ENCODE measurements around the gene STK36. TPM values are rescaled to one million over a fixed set of nuclear protein-coding genes. Genes with fewer than 3 reads are reported as not detected.

STK36 gene
- total and polyA plus RNA-seq, 2 donors (not counting 3 experiments of a cell fraction or from before 2014, with no cell fraction given) = 40.9 to 65.2 TPM

- CTCF ChIA-PET = interaction anchor here (1.0 to 3.8 kb wide), 7 partner anchors 10 to 199 kb away, joined by 3 to 31 read pairs (median 5); partner anchors contain the start of genes BCS1L, PLCD4, USP37 and ZNF142
- Histone ChIP-seq H4K20me1 (replicated peaks; ENCODE audit: control insufficient read depth, extremely low read depth, insufficient read depth, low read length) (no peaks in the 10 kb centered on the region), H3K4me3 (replicated peaks in 1 of 3; ENCODE audit: insufficient read depth in 1 of 3, low read depth in 1 of 3, low read length in 3 of 3) (no peak overlapping the region), H2AFZ (ENCODE audit: low read depth, low read length) (no peak overlapping the region), H3K9me3 (replicated peaks; ENCODE audit: control insufficient read depth, insufficient read depth, low read length) (no peaks in the 10 kb centered on the region), H3K79me2 (ENCODE audit: control insufficient read depth, insufficient read depth, low read length) (peaks cover 9% of the 10 kb centered on the region), H3K27ac (ENCODE audit: insufficient read depth, low read depth, low read length) (no peak overlapping the region), H3K9me1 (replicated peaks; ENCODE audit: control insufficient read depth, extremely low read depth, insufficient read depth, low read length) (no peaks in the 10 kb centered on the region), H3K9ac (replicated peaks; ENCODE audit: extremely low read depth, insufficient read depth, low read length) (no peak overlapping the region), H3K4me2 (ENCODE audit: insufficient read depth, low read length) (no peak overlapping the region), H3K4me1 (ENCODE audit: control insufficient read depth, extremely low read depth, insufficient read depth, low read length) (peaks cover 6% of the 10 kb centered on the region), H3K36me3 (ENCODE audit: control insufficient read depth in 2 of 2, extremely low read depth in 1 of 2, insufficient read depth in 2 of 2, low read length in 2 of 2) (peaks cover 23 to 41% of the 10 kb centered on the region in 2 experiments), H3K27me3 (ENCODE audit: control insufficient read depth in 2 of 2, insufficient read depth in 2 of 2, low read length in 2 of 2) (no peaks in the 10 kb centered on the region)
- POLR2A ChIA-PET = interaction anchor here (0.5 kb wide), 1 partner anchor 8 kb away, joined by 7 read pairs; no protein-coding TSS in a partner anchor
- dilution Hi-C loops (cut with MboI; ENCODE audit: extremely low pct_ligation_motif_present, low sequenced_read_pairs) (loop anchor here (5.0 kb wide), 1 partner anchor 81 kb away; the partner anchor contains the start of genes CNOT9 and USP37), intact Hi-C loops (cut with micrococcal nuclease) (loop anchor here (1.0 to 5.0 kb wide), 6 partner anchors 17 to 376 kb away; partner anchors contain the start of genes AAMP and PNKD)
- FAIRE-seq = no peak
- TF ChIP-seq FOS (IDR thresholded peaks at IDR 0.05; ENCODE audit: borderline replicate concordance, insufficient read depth, low read length) = no peak
- no peak for TF ChIP-seq POLR2AphosphoS5 (IDR thresholded peaks at IDR 0.05; ENCODE audit: insufficient read depth, low read depth, low read length)
- no peak for TF ChIP-seq POLR2A (IDR thresholded peaks at IDR 0.05; ENCODE audit: low read depth, low read length)
- BruUV-seq (replicated peaks) = no TSS peak
- DNase-seq (ENCODE audit: low read depth, low spot score) = no peak
Observed at GRCh38 chr2:218648787-218649100, 23.1 kb upstream of the STK36 start.

- H2AFZ ChIP-seq (ENCODE audit: low read depth, low read length) = no peak overlapping the region
- ChIA-PET CTCF (no interaction called here), POLR2A (no interaction called here)
- TF ChIP-seq MYC (IDR thresholded peaks at IDR 0.05; ENCODE audit: low read depth, low read length) = no peak
- no peak for TF ChIP-seq POLR2A (IDR thresholded peaks at IDR 0.05; ENCODE audit: low read depth, low read length)
- TF ChIP-seq MAX (IDR thresholded peaks at IDR 0.05; ENCODE audit: insufficient read depth, insufficient read length) = no peak
- no peak for TF ChIP-seq JUN (IDR thresholded peaks at IDR 0.05; ENCODE audit: borderline replicate concordance, insufficient read depth, insufficient read length, low read depth)
- H3K9ac ChIP-seq (replicated peaks; ENCODE audit: extremely low read depth, insufficient read depth, low read length) = no peak overlapping the region
- dilution Hi-C loops (cut with MboI; ENCODE audit: extremely low pct_ligation_motif_present, low sequenced_read_pairs) = no loop called here
- DNase-seq (ENCODE audit: low read depth, low spot score) (no peak), FAIRE-seq (no peak)
- H3K4me1 ChIP-seq (ENCODE audit: control insufficient read depth, extremely low read depth, insufficient read depth, low read length) = peaks cover 9% of the 10 kb centered on the region
- intact Hi-C loops (cut with micrococcal nuclease) = no loop called here
- H3K79me2 ChIP-seq (ENCODE audit: control insufficient read depth, insufficient read depth, low read length) = peaks cover 34% of the 10 kb centered on the region
- BruUV-seq (replicated peaks) = no TSS peak
- H3K4me3 ChIP-seq (replicated peaks in 1 of 3; ENCODE audit: insufficient read depth in 1 of 3, low read depth in 1 of 3, low read length in 3 of 3) = no peak overlapping the region
- H3K4me2 ChIP-seq (ENCODE audit: insufficient read depth, low read length) = no peak overlapping the region
- H3K36me3 ChIP-seq (ENCODE audit: control insufficient read depth in 2 of 2, extremely low read depth in 1 of 2, insufficient read depth in 2 of 2, low read length in 2 of 2) = peaks cover 13% of the 10 kb centered on the region in 2 experiments
- no peaks in the 10 kb centered on the region for H4K20me1 ChIP-seq (replicated peaks; ENCODE audit: control insufficient read depth, extremely low read depth, insufficient read depth, low read length)
- H3K27ac ChIP-seq (ENCODE audit: insufficient read depth, low read depth, low read length) = no peak overlapping the region
- no peaks in the 10 kb centered on the region for H3K9me1 ChIP-seq (replicated peaks; ENCODE audit: control insufficient read depth, extremely low read depth, insufficient read depth, low read length)
- no peaks in the 10 kb centered on the region for H3K27me3 ChIP-seq (ENCODE audit: control insufficient read depth in 2 of 2, insufficient read depth in 2 of 2, low read length in 2 of 2)
- H3K9me3 ChIP-seq (replicated peaks; ENCODE audit: control insufficient read depth, insufficient read depth, low read length) = no peaks in the 10 kb centered on the region
Observed at GRCh38 chr2:218655751-218656150, 16.1 kb upstream of the STK36 start.
